CD8-positive, alpha-beta memory T cell (primary cell): ENCODE measurements around the gene CLDN2. TPM values are rescaled to one million over a fixed set of nuclear protein-coding genes. Genes with fewer than 3 reads are reported as not detected.

Experiments
- CTCF ChIA-PET: fragments of 350-600 bp; sonication (Branson Sonifier 250); formaldehyde crosslinking; loops from one replicate; lab custom pipeline; 2021; ENCODE audit warnings: antibody characterized with exemption; lab: Charles Lee
- POLR2A ChIA-PET: fragments of 350-600 bp; sonication (Branson Sonifier 250); formaldehyde crosslinking; loops from one replicate; lab custom pipeline; 2021; ENCODE audit warnings: antibody characterized with exemption; lab: Charles Lee
- DNase-seq, 5 donors: peaks; one replicate each; pipeline versions ENCODE4 v3.0.0 to v3.0.0-alpha.2; 2020 to 2022; ENCODE audit warnings: mixed read lengths in 1 of 5
- H3K27ac ChIP-seq: one replicate; pipeline ENCODE4 v1.7.0; 2013; ENCODE audit warnings: low read depth, mild to moderate bottlenecking, low read length, moderate library complexity
- H3K27me3 ChIP-seq: 2 replicates; pipeline ENCODE4 v1.7.0; 2013; ENCODE audit warnings: low read length, mild to moderate bottlenecking; ENCODE audit not compliant: insufficient read depth, poor library complexity, severe bottlenecking
- H3K36me3 ChIP-seq: 2 replicates; pipeline ENCODE4 v1.7.0; 2013; ENCODE audit warnings: mild to moderate bottlenecking, low read length, moderate library complexity; ENCODE audit not compliant: insufficient read depth
- H3K4me1 ChIP-seq: 2 replicates; pipeline ENCODE4 v1.7.0; 2013; ENCODE audit warnings: mild to moderate bottlenecking, low read length, moderate library complexity; ENCODE audit not compliant: insufficient read depth
- H3K4me3 ChIP-seq: 2 replicates; pipeline ENCODE4 v1.7.0; 2013; ENCODE audit warnings: mild to moderate bottlenecking, low read length
- H3K9me3 ChIP-seq: 2 replicates; pipeline ENCODE4 v1.7.0; 2013; ENCODE audit warnings: mild to moderate bottlenecking, low read length
- H3K27ac Mint-ChIP-seq, 8 donors: one replicate each; pipeline ENCODE4 v1.8.0; 2020 to 2021; ENCODE audit warnings: mixed read lengths in 8 of 8, mild to moderate bottlenecking in 6 of 8, inconsistent platforms in 3 of 8, moderate library complexity in 3 of 8
- H3K27me3 Mint-ChIP-seq, 2 donors: one replicate each; pipeline ENCODE4 v1.8.0; 2020 to 2021; ENCODE audit warnings: mixed read lengths in 2 of 2, mild to moderate bottlenecking in 1 of 2, moderate library complexity in 1 of 2
- H3K36me3 Mint-ChIP-seq, 3 donors: one replicate each; pipeline ENCODE4 v1.8.0; 2020 to 2021; ENCODE audit warnings: mixed read lengths in 3 of 3, inconsistent platforms in 1 of 3, mild to moderate bottlenecking in 1 of 3
- H3K4me1 Mint-ChIP-seq, 3 donors: one replicate each; pipeline ENCODE4 v1.8.0; 2020 to 2021; ENCODE audit warnings: mixed read lengths in 3 of 3, inconsistent platforms in 1 of 3, mild to moderate bottlenecking in 1 of 3
- H3K4me3 Mint-ChIP-seq, 7 donors: one replicate each; pipeline ENCODE4 v1.8.0; 2020 to 2021; ENCODE audit warnings: mixed read lengths in 7 of 7, mild to moderate bottlenecking in 6 of 7, moderate library complexity in 4 of 7, inconsistent platforms in 2 of 7
- H3K9me3 Mint-ChIP-seq, 5 donors: one replicate each; pipeline ENCODE4 v1.8.0; 2020 to 2022; ENCODE audit warnings: mixed read lengths in 5 of 5, mild to moderate bottlenecking in 3 of 5, moderate library complexity in 2 of 5, inconsistent platforms in 1 of 5
- polyA plus RNA-seq: library from polyadenylated mRNA; unstranded; fragments of 300-500 nt; fragmentation: Illumina TruSeq; gene quantifications from one replicate; pipeline ENCODE4 v1.2.3, GENCODE V29; 2021
- total RNA-seq, 2 experiments: library from RNA; stranded (reverse); gene quantifications; one replicate each; pipeline ENCODE4 v1.2.3, GENCODE V29; 2021

The CLDN2 gene
- total and polyA plus RNA-seq, 3 experiments from 2014 or later: not detected

DNA sequence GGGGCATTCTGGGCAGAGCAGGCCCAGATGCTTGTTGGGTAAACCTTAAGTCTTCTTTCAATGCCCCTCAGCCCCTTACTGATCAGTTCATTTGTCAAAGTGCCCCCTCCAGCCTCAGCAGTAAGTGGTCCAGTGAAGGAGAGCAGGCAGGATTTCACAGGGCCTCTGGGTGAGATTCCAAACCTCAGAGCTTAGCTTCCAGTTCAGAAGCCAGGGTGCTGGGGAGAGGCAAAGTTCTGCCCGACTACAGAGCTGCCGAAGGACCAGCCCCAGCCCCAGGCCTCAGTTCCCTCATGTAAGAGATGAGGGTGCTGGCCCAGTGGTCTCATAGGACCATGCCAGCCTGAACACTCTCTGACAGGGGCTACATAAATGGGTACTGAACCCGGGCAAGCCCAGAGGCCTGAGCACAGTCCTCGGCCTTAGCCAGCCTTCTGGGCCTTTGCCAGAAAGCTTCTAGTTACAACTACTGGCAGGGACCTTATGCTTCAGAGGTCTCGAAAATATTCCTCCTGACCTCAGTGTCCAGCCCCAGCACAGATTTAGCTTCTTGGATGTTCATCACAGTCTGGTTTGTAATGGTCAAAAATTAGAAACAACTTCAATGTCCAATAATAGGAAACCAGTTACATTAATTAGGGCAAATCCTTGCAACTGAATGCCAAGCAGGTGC, 16.2 kb upstream of the CLDN2 start:
- H3K9me3 ChIP-seq: no peaks in the 10 kb centered on the region
- CTCF ChIA-PET: no interaction called here

DNA sequence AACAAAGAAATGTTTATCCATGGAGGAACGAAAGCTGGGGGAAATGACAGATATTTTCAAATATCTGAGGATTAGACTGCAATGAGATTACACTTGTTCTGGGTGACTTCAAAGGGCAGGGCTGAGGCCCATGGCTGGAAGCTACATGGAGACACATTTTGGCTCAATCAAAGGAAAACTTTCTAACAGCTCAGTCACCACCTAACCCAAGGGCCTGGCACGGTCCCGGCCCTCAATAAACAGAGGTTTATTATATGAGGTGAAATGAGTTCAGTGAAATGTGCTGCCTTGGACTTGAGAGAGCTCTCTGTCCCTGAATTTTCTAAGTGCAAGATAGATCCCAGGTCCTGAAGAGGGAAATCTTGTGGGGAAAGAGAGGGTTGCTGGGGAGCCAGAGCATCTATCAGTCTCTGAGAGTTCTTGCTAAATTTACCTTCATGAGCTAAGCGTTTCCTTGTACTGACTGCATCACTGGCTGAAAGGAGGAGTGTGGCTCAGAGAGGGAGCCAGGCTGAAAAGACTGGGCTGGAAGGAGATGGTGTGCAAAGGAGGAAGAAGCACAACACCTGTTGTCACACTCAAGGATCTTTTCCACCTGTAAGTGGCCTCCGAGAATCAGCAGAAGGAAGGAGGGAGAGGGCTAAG, 15.0 kb upstream of the CLDN2 start:
- H3K4me3 Mint-ChIP-seq: no peak overlapping the region
- no peaks in the 10 kb centered on the region for H3K36me3 ChIP-seq
- peaks cover 0 to 11% of the 10 kb centered on the region in 2 donors for H3K27me3 Mint-ChIP-seq
- H3K27ac ChIP-seq: no peak overlapping the region
- DNase-seq: no peak
- no peaks in the 10 kb centered on the region for H3K36me3 Mint-ChIP-seq
- ChIA-PET POLR2A (no interaction called here), CTCF (no interaction called here)
- no peaks in the 10 kb centered on the region for H3K9me3 Mint-ChIP-seq
- H3K27me3 ChIP-seq: no peaks in the 10 kb centered on the region
- no peak overlapping the region for H3K4me3 ChIP-seq
- H3K4me1 Mint-ChIP-seq: no peaks in the 10 kb centered on the region
- H3K4me1 ChIP-seq: no peaks in the 10 kb centered on the region
- H3K27ac Mint-ChIP-seq: no peak overlapping the region
- H3K9me3 ChIP-seq: no peaks in the 10 kb centered on the region

More for the DNA sequence above, 16.2 kb upstream of the CLDN2 start:
- no peaks in the 10 kb centered on the region for H3K4me1 ChIP-seq
- no peaks in the 10 kb centered on the region for H3K4me1 Mint-ChIP-seq
- no peaks in the 10 kb centered on the region for H3K9me3 Mint-ChIP-seq
- no peaks in the 10 kb centered on the region for H3K36me3 ChIP-seq
- no peaks in the 10 kb centered on the region for H3K27me3 ChIP-seq
- no peak overlapping the region for H3K27ac ChIP-seq
- no peak overlapping the region for H3K4me3 ChIP-seq
- no peak overlapping the region for H3K4me3 Mint-ChIP-seq
- peaks cover 0 to 5% of the 10 kb centered on the region in 2 donors for H3K27me3 Mint-ChIP-seq
- no peaks in the 10 kb centered on the region for H3K36me3 Mint-ChIP-seq
- DNase-seq: no peak
- H3K27ac Mint-ChIP-seq: peak overlapping the region in 1 of 8 donors; percentile 8
- POLR2A ChIA-PET: no interaction called here

DNA sequence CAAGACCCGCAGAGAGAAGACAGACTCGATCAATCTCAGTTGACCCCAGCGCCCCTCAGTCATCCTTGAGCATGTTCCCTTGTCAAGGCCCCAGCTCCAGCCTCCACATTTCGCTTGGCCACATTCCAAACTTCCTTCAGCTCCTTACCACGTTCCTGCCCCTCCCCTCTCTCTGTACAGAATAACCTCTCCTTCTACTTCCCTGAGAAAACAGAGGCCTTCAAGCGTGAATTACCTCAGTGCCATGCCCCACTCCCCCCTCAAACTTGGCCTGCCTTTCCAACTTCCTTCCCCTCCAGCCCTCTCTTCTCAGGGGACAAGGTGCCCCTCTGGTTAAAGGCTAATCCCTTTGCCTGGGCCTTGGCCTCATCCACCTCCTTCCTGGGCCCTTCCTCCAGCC, 13.8 kb upstream of the CLDN2 start:
- Mint-ChIP-seq H3K27ac (peak overlapping the region in 1 of 8 donors; percentile 12), H3K36me3 (no peaks in the 10 kb centered on the region), H3K4me1 (no peaks in the 10 kb centered on the region), H3K9me3 (no peaks in the 10 kb centered on the region), H3K27me3 (peaks cover 0 to 11% of the 10 kb centered on the region in 2 donors), H3K4me3 (no peak overlapping the region)
- no peak overlapping the region for H3K4me3 ChIP-seq
- no peaks in the 10 kb centered on the region for H3K27me3 ChIP-seq
- no peaks in the 10 kb centered on the region for H3K36me3 ChIP-seq
- ChIA-PET CTCF (interaction anchor here (1.4 kb wide), 1 partner anchor 9 kb away, joined by 4 read pairs; no protein-coding TSS in a partner anchor), POLR2A (no interaction called here)
- H3K9me3 ChIP-seq: no peaks in the 10 kb centered on the region
- H3K4me1 ChIP-seq: no peaks in the 10 kb centered on the region
- H3K27ac ChIP-seq: no peak overlapping the region
- no peak for DNase-seq

DNA sequence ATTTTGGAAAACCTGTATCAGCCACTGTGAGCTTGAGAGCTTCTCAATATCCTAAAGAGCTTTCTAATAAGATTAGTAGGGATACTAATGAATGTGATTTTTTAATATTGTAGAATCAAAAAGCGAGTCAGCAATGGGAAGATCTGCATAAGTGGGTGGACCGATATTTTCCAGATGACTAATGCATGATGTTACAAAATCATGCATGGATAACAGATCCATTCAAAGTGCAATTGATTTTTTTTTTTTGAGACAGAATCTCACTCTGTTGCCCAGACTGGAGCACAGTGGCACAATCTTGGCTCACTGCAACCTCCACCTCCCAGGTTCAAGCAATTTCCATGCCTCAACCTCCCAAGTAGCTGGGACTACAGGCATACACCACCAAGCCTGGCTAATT, 7.3 kb upstream of the CLDN2 start:
- no peaks in the 10 kb centered on the region for H3K27me3 ChIP-seq
- H3K4me1 ChIP-seq: peaks cover 10% of the 10 kb centered on the region
- no peak for DNase-seq
- no peak overlapping the region for H3K27ac ChIP-seq
- Mint-ChIP-seq H3K9me3 (no peaks in the 10 kb centered on the region), H3K27ac (no peak overlapping the region), H3K4me3 (no peak overlapping the region), H3K36me3 (no peaks in the 10 kb centered on the region), H3K4me1 (peaks cover 11 to 16% (median 11%) of the 10 kb centered on the region in 3 donors), H3K27me3 (peaks cover 9 to 24% of the 10 kb centered on the region in 2 donors)
- no peaks in the 10 kb centered on the region for H3K9me3 ChIP-seq
- ChIA-PET CTCF (no interaction called here), POLR2A (no interaction called here)
- H3K36me3 ChIP-seq: no peaks in the 10 kb centered on the region
- no peak overlapping the region for H3K4me3 ChIP-seq

DNA sequence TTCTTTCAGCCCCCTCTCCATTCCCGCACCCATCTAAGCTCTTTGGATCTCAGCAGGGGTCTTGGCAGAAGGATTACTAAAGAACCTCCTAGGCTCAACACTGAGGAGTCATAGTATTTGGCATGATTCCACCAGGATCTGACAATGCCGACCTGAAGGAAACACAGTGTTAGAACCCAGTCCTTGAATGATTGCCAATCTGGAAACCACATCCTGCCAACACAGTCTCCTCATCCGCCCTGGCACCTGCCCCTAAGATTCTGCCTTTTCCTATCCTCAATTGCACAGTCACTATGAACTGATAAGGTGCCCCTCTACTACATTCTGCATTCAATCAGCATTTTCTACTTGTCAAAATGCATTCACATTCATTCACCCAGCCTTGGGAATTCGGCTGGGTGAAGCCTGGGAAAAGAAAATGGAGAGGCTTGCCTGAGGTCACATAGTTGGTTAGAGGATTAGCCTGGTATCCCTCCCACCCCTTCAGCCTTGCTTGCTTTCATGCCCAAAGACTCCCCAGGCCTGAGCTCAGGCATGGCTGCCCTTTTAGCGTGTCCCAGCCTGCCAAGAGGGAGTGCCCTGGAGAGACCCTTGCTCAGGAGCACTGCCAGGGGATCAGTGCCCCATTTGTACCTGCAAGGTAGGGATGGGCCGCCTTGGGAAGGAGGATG, 2.2 kb upstream of the CLDN2 start:
- H3K9me3 ChIP-seq: no peaks in the 10 kb centered on the region
- Mint-ChIP-seq H3K27ac (peak overlapping the region in 4 of 8 donors; percentile 6 to 49 (median 16)), H3K9me3 (no peaks in the 10 kb centered on the region), H3K36me3 (no peaks in the 10 kb centered on the region), H3K4me1 (peaks cover 17 to 26% (median 20%) of the 10 kb centered on the region in 3 donors), H3K27me3 (peaks cover 9 to 17% of the 10 kb centered on the region in 2 donors), H3K4me3 (peak overlapping the region in 6 of 7 donors; percentile 13 to 79 (median 43))
- CTCF ChIA-PET: no interaction called here
- peaks cover 17% of the 10 kb centered on the region for H3K4me1 ChIP-seq
- peak overlapping the region; percentile 4 for H3K4me3 ChIP-seq
- no peaks in the 10 kb centered on the region for H3K27me3 ChIP-seq
- no peak overlapping the region for H3K27ac ChIP-seq
- no peaks in the 10 kb centered on the region for H3K36me3 ChIP-seq
- peak in 2 of 5 donors; percentile 16 to 35 for DNase-seq
- POLR2A ChIA-PET: no interaction called here

DNA sequence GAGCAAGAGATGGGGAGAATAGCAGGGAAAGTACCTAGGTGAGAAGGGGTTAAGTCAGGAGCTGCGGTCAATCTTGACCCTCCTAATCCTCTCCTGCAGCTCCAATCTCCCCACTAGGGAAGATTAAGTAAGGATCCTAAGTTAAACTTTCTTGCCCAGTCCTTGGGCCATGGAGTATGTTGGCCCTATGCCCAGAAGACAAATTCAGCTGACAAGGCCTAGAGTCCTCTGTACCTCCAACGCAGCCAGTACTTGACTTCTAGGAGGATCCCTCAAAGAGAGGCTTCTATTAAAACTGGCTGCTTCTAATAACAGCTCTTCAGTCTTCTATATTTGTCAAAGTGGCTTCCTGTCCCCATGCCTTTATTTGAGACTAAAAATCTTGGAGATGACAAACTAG, 1.4 kb downstream of the CLDN2 start:
- no peaks in the 10 kb centered on the region for H3K27me3 ChIP-seq
- H3K9me3 ChIP-seq: no peaks in the 10 kb centered on the region
- no peak overlapping the region for H3K27ac ChIP-seq
- POLR2A ChIA-PET: no interaction called here
- H3K4me3 Mint-ChIP-seq: no peak overlapping the region
- H3K4me1 ChIP-seq: peaks cover 17% of the 10 kb centered on the region
- no peak overlapping the region for H3K4me3 ChIP-seq
- H3K36me3 Mint-ChIP-seq: no peaks in the 10 kb centered on the region
- H3K36me3 ChIP-seq: no peaks in the 10 kb centered on the region
- DNase-seq: no peak
- CTCF ChIA-PET: no interaction called here
- no peak overlapping the region for H3K27ac Mint-ChIP-seq
- peaks cover 0 to 5% of the 10 kb centered on the region in 2 donors for H3K27me3 Mint-ChIP-seq
- peaks cover 17 to 21% (median 20%) of the 10 kb centered on the region in 3 donors for H3K4me1 Mint-ChIP-seq
- H3K9me3 Mint-ChIP-seq: no peaks in the 10 kb centered on the region

DNA sequence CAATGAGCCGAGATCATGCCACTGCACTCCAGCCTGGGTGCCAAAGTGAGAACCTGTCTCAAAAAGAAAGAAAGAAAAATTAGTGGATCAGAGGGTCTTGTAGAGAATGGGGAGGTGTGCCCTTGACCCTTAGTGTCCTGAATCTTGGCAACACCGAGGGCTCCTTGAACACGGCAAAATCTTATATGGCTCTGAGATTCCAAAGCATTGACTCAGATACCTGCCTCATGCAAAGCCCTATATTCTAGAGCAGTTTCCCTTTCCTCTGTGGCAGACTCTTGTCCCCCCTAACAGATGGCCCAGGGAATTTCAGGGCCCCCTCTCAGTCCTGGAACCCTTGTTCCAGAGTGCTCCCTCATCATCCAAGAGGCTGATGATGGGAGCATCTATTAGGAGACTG, 6.8 kb downstream of the CLDN2 start:
- CTCF ChIA-PET: no interaction called here

DNA sequence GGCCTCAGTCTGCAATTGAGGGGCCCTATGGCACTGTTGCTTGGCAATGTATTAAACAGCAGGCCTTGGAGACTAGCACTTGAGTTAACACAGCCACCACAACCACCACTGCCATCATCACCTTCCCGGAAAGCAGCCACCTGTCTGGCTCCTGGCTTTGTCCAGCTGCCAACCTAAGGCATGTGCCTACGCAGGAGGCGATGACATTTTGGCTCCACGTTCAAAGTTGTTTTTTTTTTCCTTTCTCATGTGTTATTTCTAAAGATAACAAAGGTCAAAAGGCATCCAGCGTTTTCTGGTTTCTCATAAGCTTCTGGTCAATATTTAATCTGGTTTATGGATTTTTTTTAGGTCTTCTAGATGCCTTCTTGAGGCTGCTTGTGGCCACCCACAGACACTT, 7.5 kb downstream of the CLDN2 start:
- H3K36me3 Mint-ChIP-seq: no peaks in the 10 kb centered on the region
- no peak overlapping the region for H3K27ac Mint-ChIP-seq
- Histone ChIP-seq H3K27me3 (no peaks in the 10 kb centered on the region), H3K4me3 (no peak overlapping the region), H3K36me3 (no peaks in the 10 kb centered on the region), H3K4me1 (no peaks in the 10 kb centered on the region), H3K9me3 (no peaks in the 10 kb centered on the region), H3K27ac (no peak overlapping the region)
- no peaks in the 10 kb centered on the region for H3K4me1 Mint-ChIP-seq
- ChIA-PET POLR2A (no interaction called here), CTCF (no interaction called here)
- no peak overlapping the region for H3K4me3 Mint-ChIP-seq
- no peak for DNase-seq
- no peaks in the 10 kb centered on the region for H3K27me3 Mint-ChIP-seq
- no peaks in the 10 kb centered on the region for H3K9me3 Mint-ChIP-seq

More for the DNA sequence above, 6.8 kb downstream of the CLDN2 start:
- Histone ChIP-seq H3K4me1 (no peaks in the 10 kb centered on the region), H3K36me3 (no peaks in the 10 kb centered on the region), H3K9me3 (no peaks in the 10 kb centered on the region), H3K27me3 (no peaks in the 10 kb centered on the region), H3K27ac (no peak overlapping the region), H3K4me3 (no peak overlapping the region)
- H3K36me3 Mint-ChIP-seq: no peaks in the 10 kb centered on the region
- no peak overlapping the region for H3K4me3 Mint-ChIP-seq
- no peak for DNase-seq
- POLR2A ChIA-PET: no interaction called here
- no peaks in the 10 kb centered on the region for H3K27me3 Mint-ChIP-seq
- no peak overlapping the region for H3K27ac Mint-ChIP-seq
- no peaks in the 10 kb centered on the region for H3K9me3 Mint-ChIP-seq
- no peaks in the 10 kb centered on the region for H3K4me1 Mint-ChIP-seq
